Sigmoid colon (tissue), 4 donors: ENCODE data around the gene PFKP.

Experiments used
- CTCF ChIP-seq, 4 experiments: fragments of 450-650 bp in 3 of 4; fragments of 200-600 bp in 1 of 4; IDR thresholded peaks; one replicate each; pipeline ENCODE4 v1.5.1; 2016 to 2019; ENCODE audit warnings: antibody characterized with exemption in 4 of 4, mild to moderate bottlenecking in 3 of 4, moderate library complexity in 2 of 4
- POLR2AphosphoS5 ChIP-seq, 4 donors: sonication (generic); formaldehyde crosslinking; IDR thresholded peaks; one replicate each; pipeline ENCODE4 v1.6.1; 2017; ENCODE audit warnings: antibody characterized with exemption in 4 of 4

- no peak for TF ChIP-seq CTCF (IDR thresholded peaks at IDR 0.05)
- TF ChIP-seq POLR2AphosphoS5 (IDR thresholded peaks at IDR 0.05), result no peak
These were observed 14.9 kb downstream of the PFKP start for GRCh38 chr10:3082290-3082689.
